PC-9 (cell line): Measurements from ENCODE around the gene ZBTB49. TPM values are rescaled to one million over a fixed set of nuclear protein-coding genes. Genes with fewer than 3 reads are reported as not detected.

Source experiments
- BruUV-seq: library from RNA; stranded (reverse); fragments of 400-500 nt; replicated peaks from 2 replicates; lab custom pipeline; 2021; lab: Mats Ljungman, UMichigan
- CTCF ChIA-PET: fragments of 300-600 bp; sonication (Branson Sonifier 250); formaldehyde crosslinking; loops from one replicate; lab custom pipeline; 2022; ENCODE audit warnings: antibody characterized with exemption; lab: Charles Lee
- POLR2A ChIA-PET: fragments of 300-600 bp; sonication (Branson Sonifier 250); formaldehyde crosslinking; loops from one replicate; lab custom pipeline; 2022; ENCODE audit warnings: antibody characterized with exemption; ENCODE audit not compliant: unreplicated experiment; lab: Charles Lee
- DNase-seq, 2 experiments: peaks; one replicate each; pipeline versions ENCODE4 v3.0.0 to v3.0.0-alpha.2; 2015 to 2022; ENCODE audit warnings: mixed read lengths in 1 of 2
- H2AFZ ChIP-seq: fragments of 200-600 bp; sonication (generic); 2 replicates; pipeline ENCODE4 v1.8.1; 2017; ENCODE audit warnings: antibody characterized with exemption
- H3F3A ChIP-seq: fragments of 200-600 bp; sonication (generic); 2 replicates; pipeline ENCODE4 v1.8.1; 2017; ENCODE audit warnings: antibody characterized with exemption, mild to moderate bottlenecking, low read depth; ENCODE audit not compliant: insufficient read depth
- H3K27ac ChIP-seq: fragments of 200-600 bp; sonication (generic); 2 replicates; pipeline ENCODE4 v1.6.1; 2016; ENCODE audit warnings: mixed run types
- H3K27me3 ChIP-seq: fragments of 200-600 bp; sonication (generic); 2 replicates; pipeline ENCODE4 v1.6.1; 2016; ENCODE audit warnings: low read depth, mixed run types; ENCODE audit not compliant: insufficient read depth
- H3K36me3 ChIP-seq: fragments of 200-600 bp; sonication (generic); 2 replicates; pipeline ENCODE4 v1.6.1; 2016; ENCODE audit warnings: low read depth, mixed run types
- H3K4me1 ChIP-seq: fragments of 200-600 bp; sonication (generic); replicated peaks from 2 replicates; pipeline ENCODE4 v1.6.1; 2016; ENCODE audit warnings: mixed run types; ENCODE audit not compliant: insufficient read depth
- H3K4me2 ChIP-seq: fragments of 200-600 bp; sonication (generic); 2 replicates; pipeline ENCODE4 v1.6.1; 2017; ENCODE audit warnings: mixed run types
- H3K4me3 ChIP-seq: fragments of 200-600 bp; sonication (generic); 2 replicates; pipeline ENCODE4 v1.6.1; 2016; ENCODE audit warnings: mixed run types
- H3K79me2 ChIP-seq: fragments of 200-600 bp; sonication (generic); 2 replicates; pipeline ENCODE4 v1.6.1; 2017; ENCODE audit warnings: low read depth, mixed run types
- H3K9me2 ChIP-seq: fragments of 200-600 bp; sonication (generic); 2 replicates; pipeline ENCODE4 v1.8.1; 2017; ENCODE audit warnings: mild to moderate bottlenecking; ENCODE audit not compliant: insufficient read depth
- H3K9me3 ChIP-seq: fragments of 200-600 bp; sonication (generic); 2 replicates; pipeline ENCODE4 v1.8.1; 2016; ENCODE audit warnings: low read depth; ENCODE audit not compliant: insufficient read depth
- H4K20me1 ChIP-seq: fragments of 200-600 bp; sonication (generic); 2 replicates; pipeline ENCODE4 v1.8.1; 2017; ENCODE audit not compliant: insufficient read depth
- CTCF ChIP-seq: fragments of 200-600 bp; sonication (generic); conservative IDR thresholded peaks from 2 replicates; pipeline ENCODE4 v1.6.1; 2017; ENCODE audit warnings: mixed run types, antibody characterized with exemption, mild to moderate bottlenecking, moderate library complexity
- EZH2 ChIP-seq: fragments of 200-600 bp; sonication (generic); IDR thresholded peaks from 2 replicates; pipeline ENCODE4 v1.8.0; 2017; ENCODE audit warnings: antibody characterized with exemption, low read depth
- intact Hi-C: fragments of 100-400 bp; cut with micrococcal nuclease; formaldehyde crosslinking; loops from one replicate; pipeline ENCODE4 v1.10.0; 2022; ENCODE audit not compliant: unreplicated experiment
- total RNA-seq: library from RNA; stranded (reverse); gene quantifications from 2 replicates; pipeline ENCODE4 v1.2.3, GENCODE V29; 2021

Gene ZBTB49
- total RNA-seq, 1 experiment from 2014 or later: 5.3 TPM

- H3K27ac ChIP-seq: no peak overlapping the region
- no peaks in the 10 kb centered on the region for H4K20me1 ChIP-seq
- H3K4me2 ChIP-seq: no peak overlapping the region
- no peaks in the 10 kb centered on the region for H3K79me2 ChIP-seq
- DNase-seq: no peak
- no peaks in the 10 kb centered on the region for H3K4me1 ChIP-seq
- no peak overlapping the region for H2AFZ ChIP-seq
- POLR2A ChIA-PET: no interaction called here
- H3F3A ChIP-seq: no peaks in the 10 kb centered on the region
- H3K4me3 ChIP-seq: no peak overlapping the region
- H3K27me3 ChIP-seq: no peaks in the 10 kb centered on the region
- H3K9me3 ChIP-seq: no peaks in the 10 kb centered on the region
- intact Hi-C loops: no loop called here
- no peaks in the 10 kb centered on the region for H3K36me3 ChIP-seq
- no TSS peak for BruUV-seq
- H3K9me2 ChIP-seq: no peaks in the 10 kb centered on the region
- CTCF ChIA-PET: no interaction called here
- no peak for TF ChIP-seq CTCF
- TF ChIP-seq EZH2: no peak
These were observed 19.5 kb upstream of the ZBTB49 start for GRCh38 chr4:4270529-4270928.

GRCh38 chr4:4271912-4272311 lies 18.1 kb upstream of the ZBTB49 start:
- BruUV-seq: no TSS peak
- Histone ChIP-seq H3F3A (no peaks in the 10 kb centered on the region), H3K4me1 (no peaks in the 10 kb centered on the region), H3K9me3 (no peaks in the 10 kb centered on the region), H3K79me2 (no peaks in the 10 kb centered on the region), H3K9me2 (no peaks in the 10 kb centered on the region), H4K20me1 (no peaks in the 10 kb centered on the region), H3K4me3 (no peak overlapping the region), H2AFZ (no peak overlapping the region), H3K27me3 (no peaks in the 10 kb centered on the region), H3K27ac (no peak overlapping the region), H3K36me3 (no peaks in the 10 kb centered on the region), H3K4me2 (no peak overlapping the region)
- POLR2A ChIA-PET: no interaction called here
- intact Hi-C loops: no loop called here
- no peak for TF ChIP-seq CTCF
- no peak for TF ChIP-seq EZH2
- DNase-seq: no peak
- CTCF ChIA-PET: no interaction called here

- no peaks in the 10 kb centered on the region for H3K9me3 ChIP-seq
- CTCF ChIA-PET: no interaction called here
- no peaks in the 10 kb centered on the region for H3K4me1 ChIP-seq
- no peaks in the 10 kb centered on the region for H4K20me1 ChIP-seq
- H3K27ac ChIP-seq: no peak overlapping the region
- no peak for DNase-seq
- no peaks in the 10 kb centered on the region for H3F3A ChIP-seq
- H2AFZ ChIP-seq: no peak overlapping the region
- H3K4me2 ChIP-seq: no peak overlapping the region
- no peak overlapping the region for H3K4me3 ChIP-seq
- H3K79me2 ChIP-seq: no peaks in the 10 kb centered on the region
- intact Hi-C loops: no loop called here
- BruUV-seq: no TSS peak
- H3K27me3 ChIP-seq: no peaks in the 10 kb centered on the region
- H3K9me2 ChIP-seq: no peaks in the 10 kb centered on the region
- POLR2A ChIA-PET: no interaction called here
- H3K36me3 ChIP-seq: no peaks in the 10 kb centered on the region
- TF ChIP-seq EZH2 (no peak), CTCF (no peak)
These were observed 15.8 kb upstream of the ZBTB49 start for GRCh38 chr4:4274226-4274625.
